ENCODE results near the gene TMEM119.

Gene TMEM119

GRCh38 chr12:108615918-108616317 is 18.0 kb upstream of the TMEM119 start:
- DNase-seq: no peak

GRCh38 chr12:108614639-108615038 is 16.8 kb upstream of the TMEM119 start:
- no peak for DNase-seq

GRCh38 chr12:108614041-108614440 is 16.2 kb upstream of the TMEM119 start:
- no peak for DNase-seq

- DNase-seq: no peak
Observed at GRCh38 chr12:108613548-108613947, 15.7 kb upstream of the TMEM119 start.

GRCh38 chr12:108612788-108613282 is 15.0 kb upstream of the TMEM119 start:
- DNase-seq: no peak

GRCh38 chr12:108611884-108612415 is 14.1 kb upstream of the TMEM119 start:
- DNase-seq: no peak

- no peak for DNase-seq
Observed at GRCh38 chr12:108610856-108611605, 13.1 kb upstream of the TMEM119 start.

GRCh38 chr12:108610336-108610815 is 12.5 kb upstream of the TMEM119 start:
- DNase-seq: no peak

- DNase-seq: no peak
Observed at GRCh38 chr12:108609537-108610335, 11.9 kb upstream of the TMEM119 start.

- no peak for DNase-seq
Observed at GRCh38 chr12:108608616-108609015, 10.7 kb upstream of the TMEM119 start.

GRCh38 chr12:108607981-108608600 is 10.2 kb upstream of the TMEM119 start:
- DNase-seq: no peak

GRCh38 chr12:108606492-108606891 is 8.6 kb upstream of the TMEM119 start:
- DNase-seq: no peak

- DNase-seq: no peak
Observed at GRCh38 chr12:108605690-108606406, 8.0 kb upstream of the TMEM119 start.

GRCh38 chr12:108605000-108605689 is 7.3 kb upstream of the TMEM119 start:
- DNase-seq: no peak

GRCh38 chr12:108604208-108604941 is 6.5 kb upstream of the TMEM119 start:
- DNase-seq: no peak

GRCh38 chr12:108603743-108604142 is 5.9 kb upstream of the TMEM119 start:
- no peak for DNase-seq

GRCh38 chr12:108602976-108603704 is 5.3 kb upstream of the TMEM119 start:
- DNase-seq: no peak

GRCh38 chr12:108602209-108602705 is 4.4 kb upstream of the TMEM119 start:
- no peak for DNase-seq

GRCh38 chr12:108600702-108601007 is 2.8 kb upstream of the TMEM119 start:
- no peak for DNase-seq

GRCh38 chr12:108599948-108600701 is 2.2 kb upstream of the TMEM119 start:
- DNase-seq: no peak

Data from NCI-H1436 treated with DMSO at 0.1 percent for 48 hours (cell line).